ENCODE data around the gene ACMSD.

Gene ACMSD

GRCh38 chr2:134910763-134911399, 72.5 kb downstream of the ACMSD start:
- no peak for DNase-seq

GRCh38 chr2:134911400-134911785, 73.0 kb downstream of the ACMSD start:
- DNase-seq: no peak

- no peak for DNase-seq
Observed at GRCh38 chr2:134912361-134912760, 73.9 kb downstream of the ACMSD start.

GRCh38 chr2:134917360-134917865, 79.0 kb downstream of the ACMSD start:
- DNase-seq: peak; percentile 16

GRCh38 chr2:134917888-134918525, 79.6 kb downstream of the ACMSD start:
- no peak for DNase-seq

GRCh38 chr2:134918526-134919340, 80.3 kb downstream of the ACMSD start, which contains the start of gene CCNT2:
TSS of gene CCNT2 (plus strand) at chr2:134918822. CDS start at chr2:134918855, 33 bp downstream.
- peak; percentile 99 for DNase-seq

- DNase-seq: peak; percentile 64
Observed at GRCh38 chr2:134919341-134920210, 81.2 kb downstream of the ACMSD start.

GRCh38 chr2:134924912-134925311, 86.5 kb downstream of the ACMSD start:
- DNase-seq: no peak

- no peak for DNase-seq
Observed at GRCh38 chr2:134926231-134926931, 88.0 kb downstream of the ACMSD start.

- DNase-seq: no peak
Observed at GRCh38 chr2:134927195-134927594, 88.8 kb downstream of the ACMSD start.

GRCh38 chr2:134932864-134933526, 94.6 kb downstream of the ACMSD start:
- no peak for DNase-seq

- no peak for DNase-seq
Observed at GRCh38 chr2:134933732-134934131, 95.3 kb downstream of the ACMSD start.

- DNase-seq: no peak
Observed at GRCh38 chr2:134934150-134934549, 95.7 kb downstream of the ACMSD start.

- no peak for DNase-seq
Observed at GRCh38 chr2:134934641-134935040, 96.2 kb downstream of the ACMSD start.

GRCh38 chr2:134936691-134937090, 98.3 kb downstream of the ACMSD start:
- no peak for DNase-seq

- no peak for DNase-seq
Observed at GRCh38 chr2:134943540-134943939, 105.1 kb downstream of the ACMSD start.

GRCh38 chr2:134944975-134945374, 106.6 kb downstream of the ACMSD start:
- DNase-seq: no peak

GRCh38 chr2:134946073-134946472, 107.7 kb downstream of the ACMSD start:
- DNase-seq: no peak

- DNase-seq: no peak
Observed at GRCh38 chr2:134949981-134950708, 111.7 kb downstream of the ACMSD start.

GRCh38 chr2:134950886-134951285, 112.5 kb downstream of the ACMSD start:
- DNase-seq: no peak
